PC-9 (cell line): ENCODE measurements around the gene GCDH. TPM values are rescaled to one million over a fixed set of nuclear protein-coding genes. Genes with fewer than 3 reads are reported as not detected.

Experiments
- BruUV-seq: library from RNA; stranded (reverse); fragments of 400-500 nt; replicated peaks from 2 replicates; lab custom pipeline; 2021; lab: Mats Ljungman, UMichigan
- CTCF ChIA-PET: fragments of 300-600 bp; sonication (Branson Sonifier 250); formaldehyde crosslinking; loops from one replicate; lab custom pipeline; 2022; ENCODE audit warnings: antibody characterized with exemption; lab: Charles Lee
- POLR2A ChIA-PET: fragments of 300-600 bp; sonication (Branson Sonifier 250); formaldehyde crosslinking; loops from one replicate; lab custom pipeline; 2022; ENCODE audit warnings: antibody characterized with exemption; ENCODE audit not compliant: unreplicated experiment; lab: Charles Lee
- DNase-seq, 2 experiments: peaks; one replicate each; pipeline versions ENCODE4 v3.0.0 to v3.0.0-alpha.2; 2015 to 2022; ENCODE audit warnings: mixed read lengths in 1 of 2
- H2AFZ ChIP-seq: fragments of 200-600 bp; sonication (generic); 2 replicates; pipeline ENCODE4 v1.8.1; 2017; ENCODE audit warnings: antibody characterized with exemption
- H3F3A ChIP-seq: fragments of 200-600 bp; sonication (generic); 2 replicates; pipeline ENCODE4 v1.8.1; 2017; ENCODE audit warnings: antibody characterized with exemption, mild to moderate bottlenecking, low read depth; ENCODE audit not compliant: insufficient read depth
- H3K27ac ChIP-seq: fragments of 200-600 bp; sonication (generic); 2 replicates; pipeline ENCODE4 v1.6.1; 2016; ENCODE audit warnings: mixed run types
- H3K27me3 ChIP-seq: fragments of 200-600 bp; sonication (generic); 2 replicates; pipeline ENCODE4 v1.6.1; 2016; ENCODE audit warnings: low read depth, mixed run types; ENCODE audit not compliant: insufficient read depth
- H3K36me3 ChIP-seq: fragments of 200-600 bp; sonication (generic); 2 replicates; pipeline ENCODE4 v1.6.1; 2016; ENCODE audit warnings: low read depth, mixed run types
- H3K4me1 ChIP-seq: fragments of 200-600 bp; sonication (generic); replicated peaks from 2 replicates; pipeline ENCODE4 v1.6.1; 2016; ENCODE audit warnings: mixed run types; ENCODE audit not compliant: insufficient read depth
- H3K4me2 ChIP-seq: fragments of 200-600 bp; sonication (generic); 2 replicates; pipeline ENCODE4 v1.6.1; 2017; ENCODE audit warnings: mixed run types
- H3K4me3 ChIP-seq: fragments of 200-600 bp; sonication (generic); 2 replicates; pipeline ENCODE4 v1.6.1; 2016; ENCODE audit warnings: mixed run types
- H3K79me2 ChIP-seq: fragments of 200-600 bp; sonication (generic); 2 replicates; pipeline ENCODE4 v1.6.1; 2017; ENCODE audit warnings: low read depth, mixed run types
- H3K9me2 ChIP-seq: fragments of 200-600 bp; sonication (generic); 2 replicates; pipeline ENCODE4 v1.8.1; 2017; ENCODE audit warnings: mild to moderate bottlenecking; ENCODE audit not compliant: insufficient read depth
- H3K9me3 ChIP-seq: fragments of 200-600 bp; sonication (generic); 2 replicates; pipeline ENCODE4 v1.8.1; 2016; ENCODE audit warnings: low read depth; ENCODE audit not compliant: insufficient read depth
- H4K20me1 ChIP-seq: fragments of 200-600 bp; sonication (generic); 2 replicates; pipeline ENCODE4 v1.8.1; 2017; ENCODE audit not compliant: insufficient read depth
- CTCF ChIP-seq: fragments of 200-600 bp; sonication (generic); conservative IDR thresholded peaks from 2 replicates; pipeline ENCODE4 v1.6.1; 2017; ENCODE audit warnings: mixed run types, antibody characterized with exemption, mild to moderate bottlenecking, moderate library complexity
- EZH2 ChIP-seq: fragments of 200-600 bp; sonication (generic); IDR thresholded peaks from 2 replicates; pipeline ENCODE4 v1.8.0; 2017; ENCODE audit warnings: antibody characterized with exemption, low read depth
- intact Hi-C: fragments of 100-400 bp; cut with micrococcal nuclease; formaldehyde crosslinking; loops from one replicate; pipeline ENCODE4 v1.10.0; 2022; ENCODE audit not compliant: unreplicated experiment
- total RNA-seq: library from RNA; stranded (reverse); gene quantifications from 2 replicates; pipeline ENCODE4 v1.2.3, GENCODE V29; 2021

GCDH gene
- total RNA-seq, 1 experiment from 2014 or later, result 23.2 TPM

- Histone ChIP-seq H3K79me2 (no peaks in the 10 kb centered on the region), H3K4me3 (no peak overlapping the region), H2AFZ (no peak overlapping the region), H3K4me1 (no peaks in the 10 kb centered on the region; the same call in 1 of the 2 replicates), H3F3A (peaks cover 31% of the 10 kb centered on the region), H3K27me3 (no peaks in the 10 kb centered on the region), H3K9me3 (no peaks in the 10 kb centered on the region), H3K36me3 (peaks cover 26% of the 10 kb centered on the region; the same call in 1 of the 2 replicates), H3K27ac (no peak overlapping the region), H4K20me1 (no peaks in the 10 kb centered on the region), H3K4me2 (no peak overlapping the region), H3K9me2 (no peaks in the 10 kb centered on the region)
- BruUV-seq, result no TSS peak
- ChIA-PET CTCF (no interaction called here), POLR2A (interaction anchor here (1.1 kb wide), 1 partner anchor 30 kb away, joined by 15 read pairs; the partner anchor contains the start of gene GCDH)
- no peak for DNase-seq
- TF ChIP-seq EZH2, result no peak
- intact Hi-C loops, result no loop called here
These were observed 30.1 kb downstream of the GCDH start for GRCh38 chr19:12921047-12921446.

- POLR2A ChIA-PET, result no interaction called here
- TF ChIP-seq EZH2 (no peak), CTCF (no peak)
- intact Hi-C loops, result no loop called here
- H3K27ac ChIP-seq, result no peak overlapping the region
- DNase-seq, result no peak
- no TSS peak for BruUV-seq
- no peak overlapping the region for H3K4me2 ChIP-seq
- H3K4me3 ChIP-seq, result no peak overlapping the region
- no peaks in the 10 kb centered on the region for H3K27me3 ChIP-seq
- no peaks in the 10 kb centered on the region; the same call in 1 of the 2 replicates for H3K4me1 ChIP-seq
- no peaks in the 10 kb centered on the region for H3K9me3 ChIP-seq
- no peak overlapping the region for H2AFZ ChIP-seq
- H4K20me1 ChIP-seq, result no peaks in the 10 kb centered on the region
- H3K9me2 ChIP-seq, result no peaks in the 10 kb centered on the region
- CTCF ChIA-PET, result no interaction called here
- peaks cover 35% of the 10 kb centered on the region for H3K36me3 ChIP-seq
- H3K79me2 ChIP-seq, result no peaks in the 10 kb centered on the region
- H3F3A ChIP-seq, result peaks cover 31% of the 10 kb centered on the region
These were observed 32.0 kb downstream of the GCDH start for GRCh38 chr19:12922959-12923358.

- H3K9me2 ChIP-seq, result no peaks in the 10 kb centered on the region
- DNase-seq, result no peak
- TF ChIP-seq CTCF (no peak), EZH2 (no peak)
- no peaks in the 10 kb centered on the region for H3K27me3 ChIP-seq
- H3K79me2 ChIP-seq, result no peaks in the 10 kb centered on the region
- intact Hi-C loops, result no loop called here
- H3K36me3 ChIP-seq, result peaks cover 40% of the 10 kb centered on the region
- H3K9me3 ChIP-seq, result no peaks in the 10 kb centered on the region
- H3K4me1 ChIP-seq, result no peaks in the 10 kb centered on the region; the same call in 1 of the 2 replicates
- no peak overlapping the region for H3K27ac ChIP-seq
- peaks cover 28% of the 10 kb centered on the region for H3F3A ChIP-seq
- H2AFZ ChIP-seq, result no peak overlapping the region
- H3K4me3 ChIP-seq, result no peak overlapping the region
- CTCF ChIA-PET, result no interaction called here
- no TSS peak for BruUV-seq
- no peaks in the 10 kb centered on the region; the same call in 1 of the 2 replicates for H4K20me1 ChIP-seq
- H3K4me2 ChIP-seq, result no peak overlapping the region
- POLR2A ChIA-PET, result interaction anchor here (0.7 kb wide), 1 partner anchor 13 kb away, joined by 4 read pairs; no protein-coding TSS in a partner anchor
These were observed 33.8 kb downstream of the GCDH start for GRCh38 chr19:12924621-12925310.
